HEK293T (cell line): Measurements from ENCODE around the gene APCDD1.

Experiments used
- CTCF ChIA-PET: fragments of 350-600 bp; formaldehyde crosslinking; extraction: SDS; loops from one replicate; lab custom pipeline; 2021; ENCODE audit warnings: antibody characterized with exemption, inconsistent platforms; lab: Yijun Ruan, JAX
- POLR2A ChIA-PET: fragments of 350-600 bp; formaldehyde crosslinking; extraction: SDS; loops from one replicate; lab custom pipeline; 2020; ENCODE audit warnings: antibody characterized with exemption, inconsistent platforms; lab: Yijun Ruan, JAX
- DNase-seq: peaks from one replicate; pipeline ENCODE4 v3.0.0; 2012; ENCODE audit warnings: mixed read lengths; ENCODE audit errors: extremely low spot score
- ARNT ChIP-seq: fragments of 450-650 bp; IDR thresholded peaks from 2 replicates; pipeline ENCODE4 v1.6.1; 2017; ENCODE audit warnings: mild to moderate bottlenecking
- BHLHE40 ChIP-seq: fragments of 450-650 bp; IDR thresholded peaks from 2 replicates; pipeline ENCODE4 v1.6.1; 2016; ENCODE audit warnings: mild to moderate bottlenecking, moderate library complexity, borderline replicate concordance
- CTBP1 ChIP-seq: fragments of 450-650 bp; IDR thresholded peaks from 2 replicates; pipeline ENCODE4 v1.6.1; 2016; ENCODE audit warnings: borderline replicate concordance
- ELF4 ChIP-seq: fragments of 450-650 bp; IDR thresholded peaks from 2 replicates; pipeline ENCODE4 v1.6.1; 2017; ENCODE audit warnings: antibody characterized with exemption
- FOXA1 ChIP-seq: fragments of 450-650 bp; IDR thresholded peaks from 2 replicates; pipeline ENCODE4 v1.6.1; 2016; ENCODE audit warnings: mild to moderate bottlenecking
- FOXK2 ChIP-seq: fragments of 450-650 bp; IDR thresholded peaks from 2 replicates; pipeline ENCODE4 v1.6.1; 2016; ENCODE audit warnings: mild to moderate bottlenecking
- FOXM1 ChIP-seq: fragments of 450-650 bp; IDR thresholded peaks from 2 replicates; pipeline ENCODE4 v1.6.1; 2017; ENCODE audit warnings: mild to moderate bottlenecking, borderline replicate concordance
- HDGF ChIP-seq: fragments of 450-650 bp; IDR thresholded peaks from 2 replicates; pipeline ENCODE4 v1.6.1; 2017; ENCODE audit warnings: antibody characterized with exemption, borderline replicate concordance
- L3MBTL2 ChIP-seq: fragments of 450-650 bp; conservative IDR thresholded peaks from 2 replicates; pipeline ENCODE4 v1.6.1; 2016; ENCODE audit warnings: mild to moderate bottlenecking
- LEF1 ChIP-seq: fragments of 450-650 bp; IDR thresholded peaks from 2 replicates; pipeline ENCODE4 v1.6.1; 2017; ENCODE audit warnings: mild to moderate bottlenecking, borderline replicate concordance
- NFRKB ChIP-seq: fragments of 450-650 bp; IDR thresholded peaks from 2 replicates; pipeline ENCODE4 v1.6.1; 2016; ENCODE audit warnings: mild to moderate bottlenecking, moderate library complexity
- PKNOX1 ChIP-seq: fragments of 450-650 bp; IDR thresholded peaks from 2 replicates; pipeline ENCODE4 v1.6.1; 2016
- SP1 ChIP-seq: fragments of 450-650 bp; IDR thresholded peaks from 2 replicates; pipeline ENCODE4 v1.6.1; 2017
- SUZ12 ChIP-seq: fragments of 450-650 bp; IDR thresholded peaks from 2 replicates; pipeline ENCODE4 v1.6.1; 2016; ENCODE audit warnings: mild to moderate bottlenecking
- TARDBP ChIP-seq: fragments of 450-650 bp; IDR thresholded peaks from 2 replicates; pipeline ENCODE4 v1.6.1; 2016
- ZNF384 ChIP-seq: fragments of 450-650 bp; IDR thresholded peaks from 2 replicates; pipeline ENCODE4 v1.6.1; 2016

The APCDD1 gene

GRCh38 chr18:10453806-10454680 lies at the start of gene APCDD1:
Gene APCDD1, plus strand, starts transcription at chr18:10454635. Its CDS starts 347 bp downstream, at chr18:10454982.
- CTCF ChIA-PET = no interaction called here
- TF ChIP-seq ZNF384 (no peak), FOXK2 (no peak), SP1 (no peak), L3MBTL2 (no peak), BHLHE40 (no peak)
- DNase-seq = peak; percentile 50
- POLR2A ChIA-PET = no interaction called here

GRCh38 chr18:10405014-10405493 lies 49.4 kb upstream of the APCDD1 start:
- POLR2A ChIA-PET = no interaction called here
- CTCF ChIA-PET = no interaction called here
- no peak for DNase-seq
- no peak for TF ChIP-seq TARDBP
- no peak for TF ChIP-seq FOXA1
- no peak for TF ChIP-seq L3MBTL2

GRCh38 chr18:10405816-10406663 lies 48.4 kb upstream of the APCDD1 start:
- no peak for DNase-seq
- POLR2A ChIA-PET = no interaction called here
- TF ChIP-seq NFRKB = no peak
- TF ChIP-seq ZNF384 = no peak
- TF ChIP-seq SUZ12 = no peak
- no peak for TF ChIP-seq FOXA1
- no peak for TF ChIP-seq FOXM1
- TF ChIP-seq FOXK2 = no peak
- TF ChIP-seq L3MBTL2 = no peak
- TF ChIP-seq TARDBP = no peak
- TF ChIP-seq BHLHE40 = no peak
- no peak for TF ChIP-seq HDGF
- TF ChIP-seq LEF1 = no peak
- TF ChIP-seq ELF4 = no peak
- TF ChIP-seq ARNT = no peak
- TF ChIP-seq CTBP1 = no peak
- no peak for TF ChIP-seq PKNOX1
- no peak for TF ChIP-seq SP1
- CTCF ChIA-PET = no interaction called here

GRCh38 chr18:10408131-10408530 lies 46.3 kb upstream of the APCDD1 start:
- ChIA-PET CTCF (no interaction called here), POLR2A (no interaction called here)
- no peak for DNase-seq
- TF ChIP-seq ZNF384 = no peak
- no peak for TF ChIP-seq LEF1
- TF ChIP-seq SUZ12 = no peak
- TF ChIP-seq FOXM1 = no peak

GRCh38 chr18:10409041-10409440 lies 45.4 kb upstream of the APCDD1 start:
- POLR2A ChIA-PET = no interaction called here

GRCh38 chr18:10410472-10411308 lies 43.7 kb upstream of the APCDD1 start:
- POLR2A ChIA-PET = no interaction called here
- TF ChIP-seq HDGF = no peak
- TF ChIP-seq L3MBTL2 = no peak
- no peak for TF ChIP-seq NFRKB
- TF ChIP-seq SP1 = no peak
- TF ChIP-seq FOXK2 = no peak
- no peak for TF ChIP-seq FOXA1
- TF ChIP-seq ELF4 = no peak
- no peak for TF ChIP-seq FOXM1
- TF ChIP-seq TARDBP = no peak
- no peak for TF ChIP-seq CTBP1
- TF ChIP-seq ARNT = no peak
- TF ChIP-seq SUZ12 = no peak
- TF ChIP-seq PKNOX1 = no peak
- TF ChIP-seq ZNF384 = no peak
- no peak for TF ChIP-seq BHLHE40
- TF ChIP-seq LEF1 = no peak
- CTCF ChIA-PET = no interaction called here
- DNase-seq = no peak

More at GRCh38 chr18:10409041-10409440, 45.4 kb upstream of the APCDD1 start:
- DNase-seq = no peak
- CTCF ChIA-PET = no interaction called here
- no peak for TF ChIP-seq NFRKB
- TF ChIP-seq FOXK2 = no peak
- no peak for TF ChIP-seq CTBP1
- no peak for TF ChIP-seq SUZ12
- TF ChIP-seq ELF4 = no peak
- no peak for TF ChIP-seq HDGF
- TF ChIP-seq SP1 = no peak
